Trophoblast cell (in vitro differentiated cells and primary cell): Measurements from ENCODE around the gene PPP2R3C.

Experiments used
- DNase-seq, 2 donors: peaks; one replicate each; pipeline ENCODE4 v3.0.0-alpha.2; 2016
- H2AFZ ChIP-seq: 2 replicates; pipeline ENCODE4 v1.6.1; 2013; ENCODE audit warnings: low read length, moderate library complexity, mild to moderate bottlenecking; ENCODE audit not compliant: insufficient read depth, poor library complexity
- H2AK5ac ChIP-seq: 2 replicates; pipeline ENCODE4 v1.6.1; 2013; ENCODE audit warnings: mild to moderate bottlenecking, low read length
- H2BK120ac ChIP-seq: 2 replicates; pipeline ENCODE4 v1.6.1; 2013; ENCODE audit warnings: low read length, mild to moderate bottlenecking, moderate library complexity; ENCODE audit not compliant: insufficient read depth, poor library complexity
- H2BK12ac ChIP-seq: 2 replicates; pipeline ENCODE4 v1.6.1; 2013; ENCODE audit warnings: mild to moderate bottlenecking, low read length, moderate library complexity
- H2BK5ac ChIP-seq: 2 replicates; pipeline ENCODE4 v1.6.1; 2013; ENCODE audit warnings: low read length, low read depth, moderate library complexity, mild to moderate bottlenecking; ENCODE audit not compliant: poor library complexity
- H3K14ac ChIP-seq: 2 replicates; pipeline ENCODE4 v1.6.1; 2013; ENCODE audit warnings: mild to moderate bottlenecking, low read length
- H3K18ac ChIP-seq: 2 replicates; pipeline ENCODE4 v1.6.1; 2013; ENCODE audit warnings: mild to moderate bottlenecking, low read length
- H3K23ac ChIP-seq: 2 replicates; pipeline ENCODE4 v1.6.1; 2013; ENCODE audit warnings: low read length
- H3K27ac ChIP-seq: 2 replicates; pipeline ENCODE4 v1.5.1; 2013; ENCODE audit warnings: low read depth, mild to moderate bottlenecking, inconsistent platforms, low read length, moderate library complexity
- H3K27me3 ChIP-seq: 2 replicates; pipeline ENCODE4 v1.6.1; 2013; ENCODE audit warnings: inconsistent platforms, mild to moderate bottlenecking, low read length, moderate library complexity; ENCODE audit not compliant: insufficient read depth
- H3K36me3 ChIP-seq, 2 experiments: 1 replicate in 1 of 2; 2 replicates in 1 of 2; pipeline ENCODE4 v1.6.1; 2013; ENCODE audit warnings: low read length in 2 of 2, mild to moderate bottlenecking in 2 of 2, moderate library complexity in 1 of 2; ENCODE audit not compliant: insufficient read depth in 2 of 2, control insufficient read depth in 1 of 2
- H3K4ac ChIP-seq: 2 replicates; pipeline ENCODE4 v1.6.1; 2013; ENCODE audit warnings: low read depth, mild to moderate bottlenecking, low read length, moderate library complexity
- H3K4me1 ChIP-seq, 2 experiments: 1 replicate in 1 of 2; 2 replicates in 1 of 2; pipeline ENCODE4 v1.6.1; 2013; ENCODE audit warnings: low read length in 2 of 2, mild to moderate bottlenecking in 2 of 2, moderate library complexity in 1 of 2; ENCODE audit not compliant: insufficient read depth in 2 of 2, control insufficient read depth in 1 of 2
- H3K4me2 ChIP-seq: 2 replicates; pipeline ENCODE4 v1.6.1; 2013; ENCODE audit warnings: inconsistent platforms, mild to moderate bottlenecking, low read length, moderate library complexity
- H3K4me3 ChIP-seq: 2 replicates; pipeline ENCODE4 v1.5.1; 2013; ENCODE audit warnings: mild to moderate bottlenecking, low read depth, low read length, inconsistent platforms
- H3K79me1 ChIP-seq: one replicate; pipeline ENCODE4 v1.6.1; 2013; ENCODE audit warnings: low read length
- H3K79me2 ChIP-seq: 2 replicates; pipeline ENCODE4 v1.6.1; 2013; ENCODE audit warnings: low read length, mild to moderate bottlenecking; ENCODE audit not compliant: control insufficient read depth, insufficient read depth, poor library complexity
- H3K9ac ChIP-seq: 2 replicates; pipeline ENCODE4 v1.6.1; 2013; ENCODE audit warnings: mild to moderate bottlenecking, low read length
- H3K9me3 ChIP-seq: 2 replicates; pipeline ENCODE4 v1.6.1; 2013; ENCODE audit warnings: low read depth, mild to moderate bottlenecking, control low read depth, inconsistent platforms, low read length; ENCODE audit not compliant: insufficient read depth
- H4K12ac ChIP-seq: 2 replicates; pipeline ENCODE4 v1.6.1; 2013; ENCODE audit warnings: low read depth, mild to moderate bottlenecking, low read length, moderate library complexity
- H4K8ac ChIP-seq: 2 replicates; pipeline ENCODE4 v1.6.1; 2013; ENCODE audit warnings: low read depth, mild to moderate bottlenecking, low read length, moderate library complexity
- H4K91ac ChIP-seq: one replicate; pipeline ENCODE4 v1.6.1; 2013; ENCODE audit warnings: low read depth, mild to moderate bottlenecking, low read length, moderate library complexity
- WGBS: extraction: QIAGEN DNeasy Blood & Tissue Kit; methylation state at CpG from one replicate; pipeline ENCODE4 v1.1.7; 2013; ENCODE audit warnings: missing lambda C conversion rate; ENCODE audit not compliant: insufficient read length, insufficient coverage; ENCODE audit errors: extremely low coverage; 5-methylcytosine and 5-hydroxymethylcytosine counted together

Gene PPP2R3C

DNA sequence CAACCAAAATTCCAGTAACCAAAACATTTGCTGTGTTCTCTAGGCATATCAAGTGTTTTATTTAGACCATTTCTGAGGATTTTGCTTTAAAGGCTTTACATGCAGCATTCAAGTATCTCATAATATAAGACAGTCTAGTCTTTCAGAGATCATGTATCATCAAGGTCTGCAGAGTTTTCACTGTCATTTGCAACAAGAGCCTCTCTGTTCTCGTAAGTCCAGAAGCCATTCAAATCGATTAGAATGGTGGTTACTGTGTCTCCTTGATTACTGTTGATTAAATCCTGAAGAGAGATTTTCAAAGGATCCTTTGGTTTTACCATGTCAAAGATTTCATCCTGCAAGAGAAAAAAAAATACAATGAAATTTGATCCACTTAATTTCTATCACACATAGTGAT lies 36.3 kb downstream of the PPP2R3C start:
- Histone ChIP-seq H3K79me2 (no peaks in the 10 kb centered on the region), H2AK5ac (no peak overlapping the region), H3K27me3 (no peaks in the 10 kb centered on the region), H2BK120ac (no peak overlapping the region), H3K36me3 (peaks cover 11 to 13% of the 10 kb centered on the region in 2 experiments), H4K8ac (no peak overlapping the region), H3K27ac (no peak overlapping the region), H3K23ac (no peak overlapping the region), H3K9ac (no peak overlapping the region), H4K12ac (no peak overlapping the region), H3K9me3 (peaks cover 2% of the 10 kb centered on the region), H3K4me3 (no peak overlapping the region), H2AFZ (no peak overlapping the region), H3K14ac (no peak overlapping the region), H3K4me1 (no peaks in the 10 kb centered on the region), H3K4ac (no peak overlapping the region), H3K79me1 (no peaks in the 10 kb centered on the region), H2BK5ac (no peak overlapping the region), H3K4me2 (no peak overlapping the region), H2BK12ac (no peak overlapping the region), H3K18ac (no peak overlapping the region), H4K91ac (no peak overlapping the region)
- WGBS: no CpG with 5 or more reads among the region's 2 CpGs
- DNase-seq: no peak

DNA sequence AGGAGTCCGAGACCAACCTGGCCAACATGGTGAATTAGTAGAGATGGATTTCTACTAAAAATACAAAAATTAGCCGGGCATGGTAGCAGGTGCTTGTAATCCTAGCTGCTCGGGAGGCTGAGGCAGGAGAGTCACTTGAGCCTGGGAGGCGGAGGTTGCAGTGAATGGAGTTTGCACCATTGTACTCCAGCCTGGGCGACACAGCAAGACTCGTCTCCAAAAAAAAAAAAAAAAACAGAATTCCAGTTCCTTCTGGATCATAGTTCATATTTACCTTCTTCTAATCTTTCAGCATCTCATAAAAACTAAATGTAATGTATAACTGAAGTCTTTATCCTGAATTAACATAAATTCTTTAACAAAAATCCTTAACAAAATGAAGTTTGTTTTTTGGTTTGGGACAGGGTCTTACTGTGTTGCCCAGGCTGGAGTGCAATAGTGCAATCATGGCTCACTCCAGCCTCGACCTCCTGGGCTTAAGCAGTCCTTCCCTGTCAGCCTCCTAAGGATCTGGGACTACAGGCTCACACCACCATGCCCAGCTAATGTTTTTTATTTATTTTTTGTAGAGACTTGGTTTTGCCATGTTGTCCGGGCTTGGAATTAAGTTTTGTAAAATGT lies 38.1 kb downstream of the PPP2R3C start:
- H3K27ac ChIP-seq: no peak overlapping the region
- H3K4me2 ChIP-seq: no peak overlapping the region
- H3K14ac ChIP-seq: no peak overlapping the region
- no peak overlapping the region for H2AFZ ChIP-seq
- no peak overlapping the region for H2AK5ac ChIP-seq
- no peaks in the 10 kb centered on the region for H3K79me2 ChIP-seq
- no peak for DNase-seq
- H2BK120ac ChIP-seq: no peak overlapping the region
- no CpG with 5 or more reads among the region's 8 CpGs for WGBS
- H3K18ac ChIP-seq: no peak overlapping the region
- no peak overlapping the region for H3K4ac ChIP-seq
- H2BK12ac ChIP-seq: no peak overlapping the region
- H3K9ac ChIP-seq: no peak overlapping the region
- H3K4me3 ChIP-seq: no peak overlapping the region
- no peaks in the 10 kb centered on the region for H3K4me1 ChIP-seq
- H3K27me3 ChIP-seq: no peaks in the 10 kb centered on the region
- no peaks in the 10 kb centered on the region for H3K79me1 ChIP-seq
- no peak overlapping the region for H3K23ac ChIP-seq
- H3K9me3 ChIP-seq: no peaks in the 10 kb centered on the region
- no peak overlapping the region for H2BK5ac ChIP-seq
- H4K12ac ChIP-seq: no peak overlapping the region
- H4K8ac ChIP-seq: no peak overlapping the region
- H4K91ac ChIP-seq: no peak overlapping the region
- peaks cover 11% of the 10 kb centered on the region in 2 experiments for H3K36me3 ChIP-seq

DNA sequence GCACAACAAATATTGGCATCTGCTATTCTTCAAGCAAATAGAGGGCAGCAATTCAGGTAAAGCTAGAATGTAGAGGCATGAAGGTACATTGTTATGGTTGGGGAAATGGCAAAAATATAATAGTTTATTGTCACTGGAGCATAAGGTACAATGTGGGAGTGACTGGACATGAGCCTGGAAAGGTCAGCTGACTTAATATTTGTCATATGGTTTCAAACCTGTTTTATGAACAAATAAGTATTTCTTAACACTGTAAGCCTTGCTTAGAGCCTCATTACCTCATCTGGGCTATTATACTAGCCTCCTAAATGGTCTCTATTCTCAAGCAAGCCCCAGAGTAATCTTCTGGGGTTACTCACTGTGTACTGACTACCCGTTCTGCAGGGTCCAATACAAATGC lies 42.0 kb downstream of the PPP2R3C start:
- Histone ChIP-seq H3K9me3 (no peaks in the 10 kb centered on the region), H4K8ac (no peak overlapping the region), H4K12ac (no peak overlapping the region), H3K9ac (no peak overlapping the region), H3K79me2 (no peaks in the 10 kb centered on the region), H3K18ac (no peak overlapping the region), H3K14ac (no peak overlapping the region), H3K27ac (no peak overlapping the region), H3K4me2 (no peak overlapping the region), H3K4me1 (no peaks in the 10 kb centered on the region), H3K23ac (no peak overlapping the region), H2BK5ac (no peak overlapping the region), H2BK12ac (no peak overlapping the region), H3K4me3 (no peak overlapping the region), H3K4ac (no peak overlapping the region), H4K91ac (no peak overlapping the region), H3K79me1 (no peaks in the 10 kb centered on the region), H2BK120ac (no peak overlapping the region), H3K36me3 (peaks cover 12 to 17% of the 10 kb centered on the region in 2 experiments), H2AFZ (no peak overlapping the region), H2AK5ac (no peak overlapping the region), H3K27me3 (no peaks in the 10 kb centered on the region)
- DNase-seq: no peak
- no CpG with 5 or more reads among the region's 1 CpG for WGBS

DNA sequence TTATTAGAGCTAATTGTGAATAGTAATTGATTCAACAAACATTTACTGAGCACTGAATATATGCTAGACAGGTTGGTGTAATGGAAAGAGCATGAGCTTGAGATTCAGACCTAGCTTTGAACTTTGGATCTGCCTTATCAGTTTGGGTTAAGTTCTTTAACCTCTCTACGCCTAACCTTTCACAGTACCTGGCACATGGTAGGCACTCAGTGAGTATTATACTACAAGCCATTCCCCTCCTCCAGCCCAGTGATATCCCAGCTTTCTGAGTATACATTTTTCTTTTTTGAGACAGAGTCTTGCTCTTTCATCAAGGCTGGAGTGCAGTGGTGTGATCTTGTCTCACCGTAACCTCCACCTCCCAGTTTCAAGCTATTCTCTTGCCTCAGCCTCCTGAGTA lies 43.7 kb downstream of the PPP2R3C start:
- Histone ChIP-seq H2AK5ac (no peak overlapping the region), H3K9ac (no peak overlapping the region), H3K14ac (no peak overlapping the region), H3K4ac (no peak overlapping the region), H3K4me2 (no peak overlapping the region), H4K91ac (no peak overlapping the region), H3K79me1 (no peaks in the 10 kb centered on the region), H4K12ac (no peak overlapping the region), H4K8ac (no peak overlapping the region), H3K18ac (no peak overlapping the region), H3K4me3 (no peak overlapping the region), H2BK5ac (no peak overlapping the region), H3K23ac (no peak overlapping the region), H3K27ac (no peak overlapping the region), H3K36me3 (peaks cover 9 to 12% of the 10 kb centered on the region in 2 experiments), H3K9me3 (no peaks in the 10 kb centered on the region), H2BK120ac (no peak overlapping the region), H3K79me2 (no peaks in the 10 kb centered on the region), H3K27me3 (no peaks in the 10 kb centered on the region), H3K4me1 (no peaks in the 10 kb centered on the region), H2AFZ (no peak overlapping the region), H2BK12ac (no peak overlapping the region)
- DNase-seq: no peak
- no CpG with 5 or more reads among the region's 2 CpGs for WGBS
